ENCODE results near the gene MYO9B. TPM values are rescaled to one million over a fixed set of nuclear protein-coding genes. Genes with fewer than 3 reads are reported as not detected.

Gene MYO9B
- total and polyA plus RNA-seq, 11 donors, result 24.2 to 89.4 (median 31.3) TPM

GRCh38 chr19:17202249-17202648 lies 126.7 kb downstream of the MYO9B start:
- Histone ChIP-seq H3K9me3 (no peaks in the 10 kb centered on the region), H3K4me1 (no peaks in the 10 kb centered on the region), H3K27ac (no peak overlapping the region), H3K27me3 (no peaks in the 10 kb centered on the region), H3K4me3 (no peak overlapping the region), H3K36me3 (peaks cover 0 to 100% (median 84%) of the 10 kb centered on the region in 9 donors)
- intact Hi-C loops (cut with DNase I), result loop anchor here in 3 of 10 donors (5.0 to 10.0 kb wide), 3 partner anchors 47 to 80 kb away; partner anchors contain the start of gene ANKLE1 (in 1 of the 3)
- WGBS, 4 donors, result 87 to 93% (median 91%) methylated on average over 9 of the region's 9 CpGs
- TF ChIP-seq CTCF (IDR thresholded peaks at IDR 0.05) (no peak), POLR2A (IDR thresholded peaks at IDR 0.05) (no peak)
- no peak for DNase-seq
- no peak for ATAC-seq

GRCh38 chr19:17202713-17203112 lies 127.1 kb downstream of the MYO9B start:
- H3K4me1 ChIP-seq, result no peaks in the 10 kb centered on the region
- intact Hi-C loops (cut with DNase I), result loop anchor here in 3 of 10 donors (5.0 to 10.0 kb wide), 3 partner anchors 48 to 80 kb away; partner anchors contain the start of gene ANKLE1 (in 1 of the 3)
- TF ChIP-seq CTCF (IDR thresholded peaks at IDR 0.05) (no peak), POLR2A (IDR thresholded peaks at IDR 0.05) (no peak)
- no peaks in the 10 kb centered on the region for H3K9me3 ChIP-seq
- no peak overlapping the region for H3K27ac ChIP-seq
- no peak overlapping the region for H3K4me3 ChIP-seq
- no peaks in the 10 kb centered on the region for H3K27me3 ChIP-seq
- no peak for ATAC-seq
- DNase-seq, result no peak
- H3K36me3 ChIP-seq, result peaks cover 0 to 100% (median 84%) of the 10 kb centered on the region in 9 donors
- WGBS, 4 donors, result 90 to 93% (median 92%) methylated on average over 17 of the region's 17 CpGs

GRCh38 chr19:17205237-17206140 lies 129.9 kb downstream of the MYO9B start:
- ATAC-seq (peak; percentile 50 to 67 (median 52)), DNase-seq (peak in 4 of 5 donors; percentile 49 to 71 (median 62))
- Histone ChIP-seq H3K27me3 (no peaks in the 10 kb centered on the region), H3K4me1 (no peaks in the 10 kb centered on the region), H3K9me3 (no peaks in the 10 kb centered on the region), H3K27ac (no peak overlapping the region), H3K4me3 (no peak overlapping the region), H3K36me3 (peaks cover 0 to 98% (median 76%) of the 10 kb centered on the region in 9 donors)
- TF ChIP-seq CTCF (IDR thresholded peaks at IDR 0.05) (peak; percentile 51 to 78 (median 62)), POLR2A (IDR thresholded peaks at IDR 0.05) (no peak)
- intact Hi-C loops (cut with DNase I), result loop anchor here in 9 of 10 donors (1.0 to 10.0 kb wide), 8 partner anchors 37 to 77 kb away; partner anchors contain the start of gene ANKLE1 (in 2 of the 9)
- WGBS, 4 donors, result 83 to 86% (median 84%) methylated on average over 23 to 27 of the region's 27 CpGs

Measured in heart left ventricle (tissue), 16 donors.